Sigmoid colon (tissue), 7 donors: ENCODE measurements around the gene UCHL1. TPM values are rescaled to one million over a fixed set of nuclear protein-coding genes. Genes with fewer than 3 reads are reported as not detected.

Experiments used
- DNase-seq: peaks from one replicate; pipeline ENCODE4 v3.0.0-alpha.2; 2019
- H3K27ac ChIP-seq, 4 donors: fragments of 200-600 bp; sonication (generic); one replicate each; pipeline ENCODE4 v1.5.1; 2016 to 2019; ENCODE audit warnings: mild to moderate bottlenecking in 1 of 4
- H3K27me3 ChIP-seq, 3 donors: fragments of 200-600 bp; sonication (generic); one replicate each; pipeline ENCODE4 v1.5.1; 2019; ENCODE audit warnings: mild to moderate bottlenecking in 1 of 3
- H3K36me3 ChIP-seq, 4 donors: fragments of 200-600 bp; sonication (generic); one replicate each; pipeline ENCODE4 v1.5.1; 2016 to 2019
- H3K4me1 ChIP-seq, 4 donors: fragments of 200-600 bp; sonication (generic); one replicate each; pipeline ENCODE4 v1.5.1; 2017 to 2019
- H3K4me3 ChIP-seq, 4 donors: fragments of 200-600 bp; sonication (generic); one replicate each; pipeline ENCODE4 v1.5.1; 2017 to 2019; ENCODE audit warnings: mild to moderate bottlenecking in 2 of 4, moderate library complexity in 1 of 4
- H3K9me3 ChIP-seq, 4 donors: fragments of 200-600 bp in 3 of 4; sonication (generic) in 3 of 4; one replicate each; pipeline versions ENCODE4 v1.5.1 to v1.6.1; 2013 to 2019
- CTCF ChIP-seq, 4 experiments: fragments of 450-650 bp in 3 of 4; fragments of 200-600 bp in 1 of 4; IDR thresholded peaks; one replicate each; pipeline ENCODE4 v1.5.1; 2016 to 2019; ENCODE audit warnings: antibody characterized with exemption in 4 of 4, mild to moderate bottlenecking in 3 of 4, moderate library complexity in 2 of 4
- EP300 ChIP-seq, 4 donors: sonication (generic); formaldehyde crosslinking; IDR thresholded peaks; one replicate each; pipeline ENCODE4 v1.6.1; 2017; ENCODE audit warnings: antibody characterized with exemption in 4 of 4
- POLR2A ChIP-seq, 2 donors: fragments of 450-650 bp; IDR thresholded peaks; one replicate each; pipeline ENCODE4 v1.6.1; 2016; ENCODE audit warnings: antibody characterized with exemption in 2 of 2, mild to moderate bottlenecking in 2 of 2, moderate library complexity in 2 of 2
- POLR2AphosphoS5 ChIP-seq, 4 donors: sonication (generic); formaldehyde crosslinking; IDR thresholded peaks; one replicate each; pipeline ENCODE4 v1.6.1; 2017; ENCODE audit warnings: antibody characterized with exemption in 4 of 4
- WGBS, 2 donors: extraction: QIAGEN DNeasy Blood & Tissue Kit; methylation state at CpG; one replicate each; pipeline ENCODE4 v1.1.7; 2013; 5-methylcytosine and 5-hydroxymethylcytosine counted together
- intact Hi-C: fragments of 100-400 bp; cut with DNase I; formaldehyde crosslinking; loops from one replicate; pipeline ENCODE4 v1.15.1; 2023
- polyA plus RNA-seq, 3 donors: library from polyadenylated mRNA; stranded (reverse); fragments of 200-250 nt; gene quantifications; one replicate each; pipeline ENCODE4 v1.2.3, GENCODE V29; 2013
- total RNA-seq, 4 donors: library from RNA; depleted of rRNA; stranded (reverse); fragments of >200 nt; gene quantifications; one replicate each; pipeline ENCODE4 v1.1.0, GENCODE V29; 2016
- donor health status: healthy with polysubstance abuse.
- donor health status: Bipolar disorder and iron deficiency.
- donor health status: healthy.

UCHL1 gene
- 100 to 1,000 TPM in 3 of 4 donors, 10 to 100 TPM in 1; 91.3 to 247 (median 142) TPM for total RNA-seq
- polyA plus RNA-seq: 10 to 100 TPM in 2 of 3 donors, not detected in 1; 11.4 to 49.9 TPM

GRCh38 chr4:41256740-41257256 is at the start of gene UCHL1:
Gene UCHL1, plus strand, starts transcription at chr4:41256928. Its CDS starts 49 bp downstream, at chr4:41256977.
- Histone ChIP-seq H3K27me3 (peaks cover 7 to 37% (median 17%) of the 10 kb centered on the region in 3 donors), H3K36me3 (no peaks in the 10 kb centered on the region), H3K4me3 (peak within 1 kb of the TSS; percentile 36 to 58 (median 48)), H3K4me1 (peaks cover 0 to 17% (median 14%) of the 10 kb centered on the region in 4 donors), H3K9me3 (no peaks in the 10 kb centered on the region), H3K27ac (peak within 1 kb of the TSS in 1 of 4 donors; percentile 24)
- intact Hi-C loops: no loop called here
- TF ChIP-seq EP300 (IDR thresholded peaks at IDR 0.05) (no peak), POLR2A (IDR thresholded peaks at IDR 0.05) (no peak), POLR2AphosphoS5 (IDR thresholded peaks at IDR 0.05) (no peak), CTCF (IDR thresholded peaks at IDR 0.05) (no peak)
- peak; percentile 66 for DNase-seq
- 2 to 4% methylated on average over 55 of the region's 55 CpGs for WGBS, 2 donors

- Histone ChIP-seq H3K4me1 (peaks cover 0 to 64% (median 51%) of the 10 kb centered on the region in 4 donors), H3K9me3 (no peaks in the 10 kb centered on the region), H3K27me3 (no peaks in the 10 kb centered on the region), H3K27ac (no peak overlapping the region), H3K4me3 (no peak overlapping the region), H3K36me3 (no peaks in the 10 kb centered on the region)
- DNase-seq: no peak
- intact Hi-C loops: no loop called here
- TF ChIP-seq CTCF (IDR thresholded peaks at IDR 0.05) (no peak), EP300 (IDR thresholded peaks at IDR 0.05) (no peak), POLR2A (IDR thresholded peaks at IDR 0.05) (no peak), POLR2AphosphoS5 (IDR thresholded peaks at IDR 0.05) (no peak)
Measured at GRCh38 chr4:41207291-41207831, 49.4 kb upstream of the UCHL1 start.

GRCh38 chr4:41209187-41209586 is 47.5 kb upstream of the UCHL1 start:
- 14 to 73% methylated on average over 5 of the region's 5 CpGs for WGBS, 2 donors
- DNase-seq: no peak
- Histone ChIP-seq H3K36me3 (no peaks in the 10 kb centered on the region), H3K27ac (peak overlapping the region in 2 of 4 donors; percentile 3 to 38), H3K4me1 (peaks cover 0 to 53% (median 42%) of the 10 kb centered on the region in 4 donors), H3K9me3 (no peaks in the 10 kb centered on the region), H3K4me3 (no peak overlapping the region), H3K27me3 (no peaks in the 10 kb centered on the region)
- intact Hi-C loops: no loop called here
- TF ChIP-seq POLR2A (IDR thresholded peaks at IDR 0.05) (no peak), EP300 (IDR thresholded peaks at IDR 0.05) (no peak), POLR2AphosphoS5 (IDR thresholded peaks at IDR 0.05) (no peak), CTCF (IDR thresholded peaks at IDR 0.05) (no peak)

GRCh38 chr4:41209901-41210300 is 46.8 kb upstream of the UCHL1 start:
- Histone ChIP-seq H3K9me3 (no peaks in the 10 kb centered on the region), H3K4me3 (no peak overlapping the region), H3K27ac (no peak overlapping the region), H3K4me1 (peaks cover 0 to 49% (median 38%) of the 10 kb centered on the region in 4 donors), H3K27me3 (no peaks in the 10 kb centered on the region), H3K36me3 (no peaks in the 10 kb centered on the region)
- intact Hi-C loops: loop anchor here (5.0 to 10.0 kb wide), 2 partner anchors 68 to 1155 kb away; partner anchors contain the start of gene N4BP2
- TF ChIP-seq CTCF (IDR thresholded peaks at IDR 0.05): no peak
- no peak for TF ChIP-seq POLR2A (IDR thresholded peaks at IDR 0.05)
- TF ChIP-seq EP300 (IDR thresholded peaks at IDR 0.05): no peak
- no peak for TF ChIP-seq POLR2AphosphoS5 (IDR thresholded peaks at IDR 0.05)
- DNase-seq: no peak
- 42 to 83% methylated on average over 9 of the region's 9 CpGs for WGBS, 2 donors
